ENCODE data around the gene UBE2C. TPM values are rescaled to one million over a fixed set of nuclear protein-coding genes. Genes with fewer than 3 reads are reported as not detected.

Gene UBE2C
- total and polyA plus RNA-seq, 2 donors (not counting 1 experiment from before 2014, with no cell fraction given) = 12.9 to 23.7 TPM

- Histone ChIP-seq H3K27me3 (ENCODE audit: control insufficient read depth, insufficient read depth, low read length) (no peaks in the 10 kb centered on the region), H2AFZ (ENCODE audit: low read length) (no peak overlapping the region), H3K27ac (ENCODE audit: insufficient read depth, low read length) (no peak overlapping the region), H3K4me1 (ENCODE audit: control insufficient read depth, extremely low read depth, insufficient read depth, low read length) (no peaks in the 10 kb centered on the region), H3K9me3 (ENCODE audit: control insufficient read depth, insufficient read depth, low read depth, low read length) (no peaks in the 10 kb centered on the region), H3K36me3 (ENCODE audit: control insufficient read depth, insufficient read depth, low read length) (peaks cover 6% of the 10 kb centered on the region), H4K20me1 (ENCODE audit: control insufficient read depth, extremely low read depth, insufficient read depth, low read length) (no peaks in the 10 kb centered on the region), H3K9ac (ENCODE audit: insufficient read depth, low read length) (no peak overlapping the region), H3K79me2 (ENCODE audit: control insufficient read depth, insufficient read depth, low read length) (peaks cover 8% of the 10 kb centered on the region), H3K4me2 (ENCODE audit: extremely low read depth, insufficient read depth, low read length) (no peak overlapping the region), H3K4me3 (replicated peaks in 1 of 4; ENCODE audit: control extremely low read depth in 1 of 4, insufficient read depth in 1 of 4, low read depth in 3 of 4, low read length in 4 of 4) (no peak overlapping the region)
- TF ChIP-seq EZH2 (IDR thresholded peaks at IDR 0.05; ENCODE audit: low read length, missing control alignments) = no peak
- no peak for TF ChIP-seq CTCF (conservative IDR thresholded peaks at IDR 0.05 in 1 of 2, IDR thresholded peaks at IDR 0.05 in 1 of 2; ENCODE audit: low read depth in 1 of 2, low read length in 2 of 2)
- no peak for DNase-seq (ENCODE audit: low read depth in 2 of 2)
These were observed 38.5 kb downstream of the UBE2C start for GRCh38 chr20:45850926-45851325.

- no peak for DNase-seq (ENCODE audit: low read depth in 2 of 2)
- TF ChIP-seq CTCF (conservative IDR thresholded peaks at IDR 0.05 in 1 of 2, IDR thresholded peaks at IDR 0.05 in 1 of 2; ENCODE audit: low read depth in 1 of 2, low read length in 2 of 2) = no peak
- no peak for TF ChIP-seq EZH2 (IDR thresholded peaks at IDR 0.05; ENCODE audit: low read length, missing control alignments)
- Histone ChIP-seq H3K4me3 (replicated peaks in 1 of 4; ENCODE audit: control extremely low read depth in 1 of 4, insufficient read depth in 1 of 4, low read depth in 3 of 4, low read length in 4 of 4) (no peak overlapping the region), H3K4me1 (ENCODE audit: control insufficient read depth, extremely low read depth, insufficient read depth, low read length) (peaks cover 2% of the 10 kb centered on the region), H3K9ac (ENCODE audit: insufficient read depth, low read length) (no peak overlapping the region), H3K4me2 (ENCODE audit: extremely low read depth, insufficient read depth, low read length) (no peak overlapping the region), H3K9me3 (ENCODE audit: control insufficient read depth, insufficient read depth, low read depth, low read length) (no peaks in the 10 kb centered on the region), H3K27ac (ENCODE audit: insufficient read depth, low read length) (no peak overlapping the region), H3K79me2 (ENCODE audit: control insufficient read depth, insufficient read depth, low read length) (peaks cover 14% of the 10 kb centered on the region), H3K36me3 (ENCODE audit: control insufficient read depth, insufficient read depth, low read length) (peaks cover 6% of the 10 kb centered on the region), H2AFZ (ENCODE audit: low read length) (no peak overlapping the region), H3K27me3 (ENCODE audit: control insufficient read depth, insufficient read depth, low read length) (no peaks in the 10 kb centered on the region), H4K20me1 (ENCODE audit: control insufficient read depth, extremely low read depth, insufficient read depth, low read length) (no peaks in the 10 kb centered on the region)
These were observed 39.1 kb downstream of the UBE2C start for GRCh38 chr20:45851501-45851900.

GRCh38 chr20:45852326-45852725, 39.9 kb downstream of the UBE2C start:
- no peak for DNase-seq (ENCODE audit: low read depth in 2 of 2)
- H4K20me1 ChIP-seq (ENCODE audit: control insufficient read depth, extremely low read depth, insufficient read depth, low read length) = no peaks in the 10 kb centered on the region
- H3K27me3 ChIP-seq (ENCODE audit: control insufficient read depth, insufficient read depth, low read length) = no peaks in the 10 kb centered on the region
- no peak for TF ChIP-seq EZH2 (IDR thresholded peaks at IDR 0.05; ENCODE audit: low read length, missing control alignments)
- TF ChIP-seq CTCF (conservative IDR thresholded peaks at IDR 0.05 in 1 of 2, IDR thresholded peaks at IDR 0.05 in 1 of 2; ENCODE audit: low read depth in 1 of 2, low read length in 2 of 2) = no peak
- no peaks in the 10 kb centered on the region for H3K9me3 ChIP-seq (ENCODE audit: control insufficient read depth, insufficient read depth, low read depth, low read length)
- no peak overlapping the region for H3K4me3 ChIP-seq (replicated peaks in 1 of 4; ENCODE audit: control extremely low read depth in 1 of 4, insufficient read depth in 1 of 4, low read depth in 3 of 4, low read length in 4 of 4)
- no peak overlapping the region for H3K4me2 ChIP-seq (ENCODE audit: extremely low read depth, insufficient read depth, low read length)
- peaks cover 6% of the 10 kb centered on the region for H3K36me3 ChIP-seq (ENCODE audit: control insufficient read depth, insufficient read depth, low read length)
- H3K79me2 ChIP-seq (ENCODE audit: control insufficient read depth, insufficient read depth, low read length) = peaks cover 19% of the 10 kb centered on the region
- peaks cover 2% of the 10 kb centered on the region for H3K4me1 ChIP-seq (ENCODE audit: control insufficient read depth, extremely low read depth, insufficient read depth, low read length)
- H2AFZ ChIP-seq (ENCODE audit: low read length) = no peak overlapping the region
- no peak overlapping the region for H3K27ac ChIP-seq (ENCODE audit: insufficient read depth, low read length)
- no peak overlapping the region for H3K9ac ChIP-seq (ENCODE audit: insufficient read depth, low read length)

All from fibroblast of lung (primary cell).